Measurements from ENCODE around the gene LRP3.

LRP3 gene

GRCh38 chr19:33241091-33241529 lies 47.0 kb downstream of the LRP3 start:
- no peak for DNase-seq

GRCh38 chr19:33241530-33242101 lies 47.5 kb downstream of the LRP3 start:
- no peak for DNase-seq

- no peak for DNase-seq
These were observed 48.0 kb downstream of the LRP3 start for GRCh38 chr19:33242131-33242530.

DNA sequence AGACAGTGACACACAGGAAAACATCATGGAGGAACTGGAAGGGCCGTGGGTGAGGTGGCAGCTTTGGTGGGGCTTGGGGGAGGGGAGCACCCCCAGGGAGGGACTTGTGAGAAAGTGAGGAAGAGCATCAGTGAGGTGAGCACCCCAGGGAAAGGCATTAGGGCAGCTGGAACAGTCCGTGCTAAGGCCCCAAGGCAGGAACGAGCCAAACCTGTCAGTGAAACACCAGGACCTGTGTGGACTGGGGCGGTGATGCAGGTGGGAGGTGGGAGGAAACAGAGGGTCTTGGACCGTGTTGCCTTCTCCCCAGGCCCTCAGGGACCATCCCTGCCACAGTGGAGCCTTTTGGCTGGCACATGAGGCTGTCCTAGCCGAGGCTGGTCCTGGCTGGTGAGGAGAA lies 48.8 kb downstream of the LRP3 start:
- no peak for DNase-seq

- DNase-seq = no peak
These were observed 52.0 kb downstream of the LRP3 start for GRCh38 chr19:33245948-33246708.

DNA sequence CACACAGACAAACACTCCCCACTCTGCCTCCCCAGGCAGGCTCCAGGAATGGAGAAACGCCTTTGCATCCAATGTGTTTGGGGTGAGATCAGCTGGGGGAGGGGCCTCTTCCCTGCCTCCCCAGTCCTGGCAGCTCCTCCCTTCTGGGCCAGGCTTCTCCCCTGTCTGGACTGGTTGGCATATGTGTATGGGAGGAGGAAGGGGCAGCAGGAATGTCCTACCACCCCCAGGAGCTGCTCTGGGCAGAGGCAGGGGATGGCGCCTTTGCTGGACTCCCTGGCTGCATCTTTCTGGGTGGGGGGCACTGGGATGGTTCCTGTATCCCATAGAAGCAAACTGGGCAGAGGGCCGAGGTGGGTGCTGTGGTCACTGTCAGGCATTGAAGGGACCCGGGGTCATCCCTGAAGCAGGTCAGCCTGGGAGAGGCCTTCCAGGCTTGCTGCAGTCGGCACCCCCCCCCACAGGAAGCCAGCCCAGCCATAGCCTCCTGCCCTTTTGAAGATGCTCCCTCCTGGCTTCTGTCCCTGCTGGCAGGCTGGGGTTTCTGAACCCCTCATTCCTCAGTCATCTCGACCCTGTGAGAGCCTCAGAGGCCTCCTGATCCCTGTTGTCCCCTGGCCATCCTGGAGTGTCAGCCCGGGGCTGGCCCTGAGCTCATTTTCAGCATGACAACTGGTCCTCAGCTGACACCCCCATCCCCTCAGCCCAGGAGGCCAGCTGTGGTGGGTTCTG lies 52.7 kb downstream of the LRP3 start:
- no peak for DNase-seq

DNA sequence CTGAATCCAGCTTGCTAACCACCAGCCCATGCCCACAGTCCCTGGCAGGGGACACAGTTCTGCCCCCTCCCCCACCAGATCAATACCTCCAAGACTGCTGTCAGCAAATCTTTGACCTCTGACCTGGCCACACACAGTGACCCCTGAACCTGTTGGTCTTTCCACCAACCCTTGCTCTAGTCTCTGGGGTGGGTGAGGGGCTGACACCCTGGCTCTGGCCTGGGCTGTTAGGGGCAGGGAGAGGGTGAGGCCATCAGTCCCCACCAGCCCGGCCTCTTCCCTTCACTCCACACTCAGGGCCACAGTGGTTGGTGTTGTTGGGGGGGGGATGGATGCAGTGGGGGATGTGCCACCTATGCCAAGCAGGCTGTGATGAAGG lies 53.3 kb downstream of the LRP3 start:
- DNase-seq = no peak

DNA sequence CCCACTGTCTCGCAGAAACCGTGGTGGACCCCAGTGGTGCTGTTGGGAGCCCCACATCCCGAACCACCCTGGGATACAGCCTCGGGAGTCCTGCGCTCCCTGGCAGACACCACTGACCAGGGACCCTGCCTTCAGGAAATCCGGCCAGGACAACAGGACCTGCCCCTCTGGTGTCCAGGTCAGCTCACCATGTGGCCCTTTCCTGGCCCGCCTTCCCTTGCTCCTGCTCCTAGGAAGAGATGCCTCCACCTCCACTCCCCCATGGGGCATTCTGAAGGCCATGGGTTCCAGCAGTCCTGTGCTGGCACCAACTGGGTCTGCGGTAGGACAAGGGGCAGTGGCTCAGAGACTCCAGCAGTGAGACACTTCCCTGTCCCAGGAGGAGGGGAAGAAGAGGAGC lies 54.0 kb downstream of the LRP3 start:
- no peak for DNase-seq

DNA sequence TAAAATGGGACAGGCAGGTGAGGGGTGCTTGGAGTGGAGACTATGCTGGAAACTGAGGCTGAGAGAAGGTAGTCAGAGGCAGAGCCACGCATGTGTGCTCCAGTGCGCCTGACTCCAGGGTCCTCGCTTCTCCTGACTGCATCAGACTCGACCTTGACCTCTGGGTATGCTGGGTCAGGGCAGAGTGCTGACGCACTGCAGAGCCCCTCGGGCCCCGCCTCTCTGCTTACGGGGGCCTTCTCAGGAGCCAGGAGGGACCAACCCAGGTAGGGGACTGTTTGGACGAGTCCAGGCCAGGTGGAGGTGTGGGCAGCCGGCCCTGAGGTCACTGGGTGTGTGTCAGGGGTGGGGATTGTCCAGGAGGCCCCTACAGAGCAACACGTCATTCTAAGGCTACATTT lies 54.4 kb downstream of the LRP3 start:
- no peak for DNase-seq

DNA sequence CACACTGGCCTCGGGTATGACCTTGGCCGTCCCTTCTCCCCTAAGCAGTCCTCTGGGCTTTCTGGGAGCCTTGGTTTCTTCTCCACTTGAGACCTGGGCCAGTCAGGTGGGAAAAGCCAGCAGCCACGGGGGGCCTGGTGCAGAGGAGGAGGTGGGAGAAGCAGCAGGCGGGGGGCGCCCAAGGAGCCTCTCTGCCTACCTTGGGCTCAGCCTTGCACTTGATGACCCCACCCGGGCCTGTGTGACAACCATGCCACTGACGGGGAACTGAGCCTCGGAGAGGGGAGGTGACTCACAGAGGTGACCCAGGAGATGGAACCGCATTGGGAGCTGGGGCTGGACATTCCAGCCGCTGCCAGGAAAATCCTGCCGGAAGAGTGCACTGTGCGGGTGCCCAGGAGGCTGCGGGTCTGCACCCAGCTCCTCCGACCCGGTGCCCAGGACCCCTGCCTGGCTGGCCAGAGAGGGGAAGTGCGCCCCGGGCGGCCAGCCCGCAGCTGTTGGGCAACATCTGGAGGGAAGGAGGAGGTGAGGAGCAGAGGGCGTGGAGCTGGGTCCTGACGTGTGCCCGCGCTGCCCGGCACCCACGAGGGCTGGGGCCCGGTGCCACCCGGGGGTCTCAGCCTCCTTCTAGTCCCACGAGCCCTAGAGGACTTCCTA lies 55.0 kb downstream of the LRP3 start:
- DNase-seq = no peak

DNA sequence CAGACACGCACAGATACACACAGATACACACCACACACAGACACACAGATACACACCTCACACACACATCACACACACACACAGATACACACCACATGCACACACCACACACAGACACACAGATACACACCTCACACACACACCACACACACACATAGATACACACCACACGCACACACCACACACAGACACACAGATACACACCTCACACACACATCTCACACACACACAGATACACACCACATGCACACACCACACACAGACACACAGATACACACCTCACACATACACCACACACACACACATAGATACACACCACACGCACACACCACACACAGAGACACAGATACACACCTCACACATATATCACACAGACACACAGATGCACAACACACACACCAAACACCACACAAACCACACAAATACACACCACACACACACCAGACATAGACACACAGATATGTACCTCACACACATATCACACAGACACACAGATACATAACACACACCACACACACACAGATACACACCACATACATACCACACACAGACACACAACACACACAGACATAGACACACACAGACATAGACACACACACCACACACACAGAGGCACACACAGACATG lies 55.7 kb downstream of the LRP3 start:
- no peak for DNase-seq

GRCh38 chr19:33250500-33250899 lies 56.4 kb downstream of the LRP3 start:
- no peak for DNase-seq

- no peak for DNase-seq
These were observed 56.9 kb downstream of the LRP3 start for GRCh38 chr19:33251076-33251475.

GRCh38 chr19:33251526-33252090 lies 57.5 kb downstream of the LRP3 start:
- DNase-seq = no peak

- no peak for DNase-seq
These were observed 58.4 kb downstream of the LRP3 start for GRCh38 chr19:33252418-33252962.

- DNase-seq = no peak
These were observed 58.8 kb downstream of the LRP3 start for GRCh38 chr19:33252971-33253370.

- DNase-seq = no peak
These were observed 60.2 kb downstream of the LRP3 start for GRCh38 chr19:33254245-33254824.

DNA sequence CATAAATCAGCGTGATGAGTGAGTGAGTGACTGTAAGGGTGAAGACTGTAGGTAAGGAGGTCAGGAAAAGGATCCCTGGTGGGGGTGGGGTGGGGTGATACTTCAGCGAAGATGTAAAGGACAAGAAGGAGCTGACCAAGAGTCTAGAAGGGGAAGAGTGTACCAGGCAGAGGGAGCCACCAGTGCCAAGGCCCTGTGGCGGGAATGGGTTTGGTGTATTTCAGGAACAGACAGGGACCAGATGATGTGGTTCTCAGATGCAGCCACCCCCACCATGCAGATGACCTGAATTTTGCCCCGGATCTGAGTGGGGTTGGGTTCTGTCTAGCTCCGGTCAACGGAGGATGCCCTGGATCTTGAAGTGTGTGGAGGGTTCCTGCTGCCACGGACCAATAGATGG lies 61.7 kb downstream of the LRP3 start:
- DNase-seq = no peak

GRCh38 chr19:33256261-33256660 lies 62.1 kb downstream of the LRP3 start:
- no peak for DNase-seq

DNA sequence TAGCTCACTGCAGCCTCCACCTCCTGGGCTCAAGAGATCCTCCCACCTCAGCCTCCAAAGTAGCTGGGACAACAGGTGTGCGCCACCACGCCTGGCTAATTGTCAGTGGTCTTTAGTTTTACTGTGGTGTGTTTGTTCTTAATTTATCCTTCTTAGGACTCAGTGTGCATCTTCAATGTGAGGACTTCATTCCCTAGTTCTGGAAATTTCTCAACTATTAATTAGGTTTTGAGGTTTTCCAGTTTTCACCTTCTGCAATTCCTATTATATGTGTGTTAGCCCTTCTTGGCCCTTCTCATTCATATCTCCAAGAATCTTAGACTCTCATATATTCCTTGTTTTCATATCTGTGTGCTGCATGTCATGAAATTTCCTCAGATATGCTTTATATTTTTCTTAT lies 63.7 kb downstream of the LRP3 start:
- no peak for DNase-seq
